ENCODE measurements around the gene RIPPLY3. TPM values are rescaled to one million over a fixed set of nuclear protein-coding genes. Genes with fewer than 3 reads are reported as not detected.
"Not testable (repeated sequence)": the region's sequence is repeated elsewhere in the genome, so short reads cannot be mapped to it uniquely, and the experiment has no call there.

Gene RIPPLY3
- total RNA-seq, 1 donor from 2014 or later: not detected

DNA sequence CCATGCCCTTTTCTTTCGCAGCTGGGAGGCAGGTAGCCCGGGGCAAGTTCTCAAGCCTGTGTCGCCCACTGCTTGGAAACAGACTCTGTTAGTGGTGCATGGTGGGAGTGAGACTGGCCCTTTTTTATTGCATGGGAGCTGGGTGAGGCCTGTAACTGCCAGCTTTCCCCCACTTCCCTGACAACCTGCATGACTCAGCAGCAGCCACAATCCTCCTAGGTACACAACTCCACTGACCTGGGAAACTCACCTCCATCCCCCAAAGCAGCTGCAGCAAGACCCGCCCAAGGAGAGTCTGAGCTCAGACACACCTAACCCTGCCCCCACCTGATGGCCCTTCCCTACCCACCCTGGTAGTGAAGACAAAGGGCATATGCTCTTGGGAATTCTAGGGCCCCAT is 40.6 kb downstream of the RIPPLY3 start:
- H3K4me1 Mint-ChIP-seq: peaks cover 9% of the 10 kb centered on the region

DNA sequence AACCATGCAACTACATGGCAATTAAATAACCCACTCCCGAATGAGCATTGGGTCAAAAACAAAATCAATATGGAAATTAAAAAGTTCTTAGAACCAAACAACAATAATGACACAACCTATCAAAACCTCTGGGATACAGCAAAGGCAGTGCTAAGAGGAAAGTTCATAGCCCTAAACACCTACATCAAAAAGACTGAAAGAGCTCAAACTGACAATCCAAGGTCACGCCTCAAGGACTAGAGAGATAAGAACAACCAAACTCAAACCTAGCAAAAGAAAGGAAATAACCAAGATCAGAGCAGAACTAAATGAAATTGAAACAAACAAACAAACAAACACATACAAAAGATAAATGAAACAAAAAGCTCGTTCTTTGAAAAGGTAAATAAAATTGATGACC is 43.2 kb downstream of the RIPPLY3 start:
- ATAC-seq (ENCODE audit: low read depth); DNase-seq; H3K9me3 Mint-ChIP-seq; CTCF ChIA-PET; H3K36me3 Mint-ChIP-seq (ENCODE audit: low read depth); H3K4me1 Mint-ChIP-seq; H3K27ac Mint-ChIP-seq; intact Hi-C loops (cut with micrococcal nuclease); POLR2A ChIA-PET; H3K4me3 Mint-ChIP-seq: not testable (repeated sequence)
- H3K27me3 Mint-ChIP-seq: peaks cover 16% of the 10 kb centered on the region

More for the DNA sequence above, 40.6 kb downstream of the RIPPLY3 start:
- Mint-ChIP-seq H3K36me3 (ENCODE audit: low read depth) (no peaks in the 10 kb centered on the region), H3K27ac (no peak overlapping the region), H3K27me3 (peaks cover 13% of the 10 kb centered on the region), H3K9me3 (no peaks in the 10 kb centered on the region), H3K4me3 (no peak overlapping the region)
- ChIA-PET CTCF (no interaction called here), POLR2A (no interaction called here)
- intact Hi-C loops (cut with micrococcal nuclease): no loop called here
- no peak for ATAC-seq (ENCODE audit: low read depth)
- TF ChIP-seq, protein P1, sequence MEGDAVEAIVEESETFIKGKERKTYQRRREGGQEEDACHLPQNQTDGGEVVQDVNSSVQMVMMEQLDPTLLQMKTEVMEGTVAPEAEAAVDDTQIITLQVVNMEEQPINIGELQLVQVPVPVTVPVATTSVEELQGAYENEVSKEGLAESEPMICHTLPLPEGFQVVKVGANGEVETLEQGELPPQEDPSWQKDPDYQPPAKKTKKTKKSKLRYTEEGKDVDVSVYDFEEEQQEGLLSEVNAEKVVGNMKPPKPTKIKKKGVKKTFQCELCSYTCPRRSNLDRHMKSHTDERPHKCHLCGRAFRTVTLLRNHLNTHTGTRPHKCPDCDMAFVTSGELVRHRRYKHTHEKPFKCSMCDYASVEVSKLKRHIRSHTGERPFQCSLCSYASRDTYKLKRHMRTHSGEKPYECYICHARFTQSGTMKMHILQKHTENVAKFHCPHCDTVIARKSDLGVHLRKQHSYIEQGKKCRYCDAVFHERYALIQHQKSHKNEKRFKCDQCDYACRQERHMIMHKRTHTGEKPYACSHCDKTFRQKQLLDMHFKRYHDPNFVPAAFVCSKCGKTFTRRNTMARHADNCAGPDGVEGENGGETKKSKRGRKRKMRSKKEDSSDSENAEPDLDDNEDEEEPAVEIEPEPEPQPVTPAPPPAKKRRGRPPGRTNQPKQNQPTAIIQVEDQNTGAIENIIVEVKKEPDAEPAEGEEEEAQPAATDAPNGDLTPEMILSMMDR (IDR thresholded peaks at IDR 0.05): no peak
- DNase-seq: no peak

DNA sequence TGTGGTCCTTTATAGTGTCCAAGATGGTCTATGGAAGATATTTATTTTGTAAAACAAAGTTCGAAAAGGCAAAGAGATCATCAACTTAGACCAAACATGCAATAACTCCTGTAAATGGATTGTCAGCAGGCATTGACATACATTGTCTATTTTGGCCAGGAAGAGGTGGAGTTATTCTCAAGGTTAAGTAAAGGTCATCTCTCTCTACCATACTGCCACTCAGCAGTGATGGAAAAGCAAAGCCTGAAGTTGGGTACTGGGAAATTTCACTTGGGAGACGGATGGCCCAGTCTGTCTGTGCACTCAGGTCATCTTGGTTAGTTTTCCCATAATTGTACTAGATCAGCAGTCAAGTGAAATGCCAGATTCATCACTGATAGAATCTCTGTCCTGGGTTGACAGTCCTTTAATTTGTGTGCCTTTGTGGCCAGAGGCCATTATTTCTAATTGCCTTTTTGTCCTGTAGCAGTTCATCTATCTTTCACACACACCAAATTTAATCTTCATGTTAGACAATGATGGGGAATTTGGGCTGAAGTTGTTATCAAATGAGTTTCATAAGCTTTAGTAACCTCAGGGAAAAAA is 48.9 kb downstream of the RIPPLY3 start:
- ATAC-seq (ENCODE audit: low read depth) (no peak), DNase-seq (no peak)
- CTCF ChIA-PET: no interaction called here
- Mint-ChIP-seq H3K27ac (no peak overlapping the region), H3K4me1 (no peaks in the 10 kb centered on the region), H3K27me3 (peaks cover 4% of the 10 kb centered on the region), H3K4me3 (no peak overlapping the region), H3K36me3 (ENCODE audit: low read depth) (no peaks in the 10 kb centered on the region), H3K9me3 (peaks cover 2% of the 10 kb centered on the region)
- intact Hi-C loops (cut with micrococcal nuclease): no loop called here
- TF ChIP-seq, protein P1 (IDR thresholded peaks at IDR 0.05): no peak
- POLR2A ChIA-PET: no interaction called here

DNA sequence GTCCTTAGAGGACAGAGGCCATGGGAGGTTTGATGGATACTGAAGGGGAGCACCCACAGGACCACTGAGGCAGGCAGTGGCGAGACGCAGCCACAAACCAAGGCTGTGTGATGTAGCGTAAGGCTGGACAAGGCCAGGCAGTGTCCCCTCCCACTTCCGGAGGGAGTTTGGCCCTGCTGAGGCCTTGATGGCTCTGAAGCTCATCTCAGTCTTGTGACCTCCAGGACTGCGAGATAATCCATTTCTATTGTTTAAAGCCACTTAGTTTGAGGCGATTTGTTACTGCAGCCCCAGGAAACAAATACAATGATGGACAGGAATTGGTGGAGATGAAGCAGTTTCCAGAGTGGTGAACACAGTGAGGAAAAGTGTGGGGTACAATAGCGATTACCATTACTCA is 51.1 kb downstream of the RIPPLY3 start:
- Mint-ChIP-seq H3K9me3 (peaks cover 2% of the 10 kb centered on the region), H3K4me3 (no peak overlapping the region), H3K36me3 (ENCODE audit: low read depth) (no peaks in the 10 kb centered on the region), H3K4me1 (no peaks in the 10 kb centered on the region), H3K27me3 (no peaks in the 10 kb centered on the region), H3K27ac (no peak overlapping the region)
- ChIA-PET POLR2A (no interaction called here), CTCF (no interaction called here)
- DNase-seq (no peak), ATAC-seq (ENCODE audit: low read depth) (no peak)
- TF ChIP-seq, protein P1 (IDR thresholded peaks at IDR 0.05): no peak
- intact Hi-C loops (cut with micrococcal nuclease): no loop called here

DNA sequence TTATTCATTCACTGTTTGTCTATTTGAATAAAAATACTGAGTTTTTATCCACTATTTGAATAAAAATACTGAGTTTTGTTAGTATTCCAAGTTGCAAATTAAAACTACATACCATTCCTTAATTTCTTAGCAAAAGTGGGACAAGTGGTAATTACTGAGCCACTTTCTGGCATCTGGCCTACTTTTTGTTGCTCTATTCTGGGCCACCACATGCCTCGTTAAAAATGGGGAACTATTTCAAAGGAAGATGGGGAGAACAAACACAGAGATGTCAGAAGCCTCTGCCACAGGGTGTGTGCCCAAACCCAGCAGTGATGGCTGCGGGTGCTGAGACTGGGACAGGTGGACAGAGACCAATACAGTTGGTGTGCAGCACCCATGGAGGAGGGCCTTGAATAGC is 51.8 kb downstream of the RIPPLY3 start:
- ATAC-seq (ENCODE audit: low read depth) (no peak), DNase-seq (no peak)
- Mint-ChIP-seq H3K4me1 (no peaks in the 10 kb centered on the region), H3K9me3 (peaks cover 2% of the 10 kb centered on the region), H3K36me3 (ENCODE audit: low read depth) (no peaks in the 10 kb centered on the region), H3K27me3 (no peaks in the 10 kb centered on the region), H3K27ac (no peak overlapping the region), H3K4me3 (no peak overlapping the region)
- intact Hi-C loops (cut with micrococcal nuclease): no loop called here
- TF ChIP-seq, protein P1 (IDR thresholded peaks at IDR 0.05): no peak
- CTCF ChIA-PET: no interaction called here
- POLR2A ChIA-PET: no interaction called here

DNA sequence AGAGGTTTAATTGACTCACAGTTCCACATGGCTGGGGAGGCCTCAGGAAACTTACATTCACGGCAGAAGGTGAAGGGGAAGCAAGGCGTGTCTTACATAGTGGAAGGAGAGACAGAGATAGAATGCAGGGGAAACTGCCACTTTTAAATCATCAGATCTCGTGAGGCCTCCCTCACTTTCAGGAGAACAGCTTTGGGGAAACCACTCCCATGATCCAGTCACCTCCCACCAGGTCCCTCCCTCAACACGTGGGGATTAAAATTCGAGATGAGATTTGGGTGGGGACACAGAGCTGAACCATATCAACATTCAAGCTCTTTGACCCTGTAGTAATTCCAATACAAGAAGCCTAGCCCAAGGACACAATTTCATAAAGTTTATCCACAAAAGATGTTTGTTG is 52.7 kb downstream of the RIPPLY3 start:
- no peaks in the 10 kb centered on the region for H3K27me3 Mint-ChIP-seq
- no peak overlapping the region for H3K4me3 Mint-ChIP-seq
- CTCF ChIA-PET: no interaction called here
- no peak overlapping the region for H3K27ac Mint-ChIP-seq
- DNase-seq (no peak), ATAC-seq (ENCODE audit: low read depth) (no peak)
- intact Hi-C loops (cut with micrococcal nuclease): no loop called here
- POLR2A ChIA-PET: no interaction called here
- H3K9me3 Mint-ChIP-seq: peaks cover 2% of the 10 kb centered on the region
- TF ChIP-seq, protein P1 (IDR thresholded peaks at IDR 0.05): no peak
- H3K36me3 Mint-ChIP-seq (ENCODE audit: low read depth): no peaks in the 10 kb centered on the region
- H3K4me1 Mint-ChIP-seq: peaks cover 3% of the 10 kb centered on the region
